ENCODE data around the gene CPA5.

Gene CPA5

DNA sequence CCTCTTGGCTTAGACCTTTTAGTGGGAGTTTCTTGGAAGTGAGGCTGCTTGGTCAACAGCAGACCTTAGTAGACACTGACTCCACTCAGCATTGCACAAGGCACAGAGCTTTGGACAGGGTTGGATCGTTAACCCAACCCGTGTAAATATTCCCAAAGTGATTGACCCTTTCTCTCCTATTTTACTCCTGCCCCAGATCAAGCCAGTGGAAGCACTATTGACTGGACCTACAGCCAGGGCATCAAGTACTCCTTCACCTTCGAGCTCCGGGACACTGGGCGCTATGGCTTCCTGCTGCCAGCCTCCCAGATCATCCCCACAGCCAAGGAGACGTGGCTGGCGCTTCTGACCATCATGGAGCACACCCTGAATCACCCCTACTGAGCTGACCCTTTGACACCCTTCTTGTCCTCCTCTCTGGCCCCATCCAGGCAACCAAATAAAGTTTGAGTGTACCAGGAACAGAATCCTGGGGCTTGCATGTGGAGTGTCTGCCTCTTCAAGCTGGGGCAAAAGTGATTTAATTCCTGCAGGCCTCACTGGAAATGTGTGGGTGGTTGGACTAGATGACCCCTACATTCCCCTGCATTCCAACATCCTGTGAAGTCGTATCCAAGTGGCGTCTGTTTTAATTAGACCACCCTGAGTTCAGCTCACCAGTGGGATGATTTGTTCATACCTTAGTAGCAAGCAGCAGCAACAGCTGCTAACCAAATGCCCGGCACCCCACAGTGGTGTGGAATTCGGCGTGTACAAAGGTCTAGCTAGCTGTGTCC lies 43.2 kb downstream of the CPA5 start:
- Histone ChIP-seq H3K9ac (ENCODE audit: low read length) (no peak overlapping the region), H3K4me2 (ENCODE audit: low read length) (no peak overlapping the region), H3K4me3 (ENCODE audit: low read length) (no peak overlapping the region), H3K4me1 (ENCODE audit: low read length) (no peaks in the 10 kb centered on the region), H2AFZ (ENCODE audit: low read depth, low read length) (no peak overlapping the region), H3K27me3 (ENCODE audit: low read depth, low read length) (no peaks in the 10 kb centered on the region), H3K79me2 (ENCODE audit: low read length) (no peaks in the 10 kb centered on the region), H3K36me3 (replicated peaks; ENCODE audit: low read depth, low read length) (no peaks in the 10 kb centered on the region), H3K27ac (ENCODE audit: low read length) (no peak overlapping the region), H3K9me3 (ENCODE audit: insufficient read depth, low read length) (no peaks in the 10 kb centered on the region), H4K20me1 (ENCODE audit: insufficient read depth, low read length) (no peaks in the 10 kb centered on the region)
- no peak for TF ChIP-seq EZH2phosphoT487 (IDR thresholded peaks at IDR 0.05; ENCODE audit: low read depth)
- TF ChIP-seq, protein P1, sequence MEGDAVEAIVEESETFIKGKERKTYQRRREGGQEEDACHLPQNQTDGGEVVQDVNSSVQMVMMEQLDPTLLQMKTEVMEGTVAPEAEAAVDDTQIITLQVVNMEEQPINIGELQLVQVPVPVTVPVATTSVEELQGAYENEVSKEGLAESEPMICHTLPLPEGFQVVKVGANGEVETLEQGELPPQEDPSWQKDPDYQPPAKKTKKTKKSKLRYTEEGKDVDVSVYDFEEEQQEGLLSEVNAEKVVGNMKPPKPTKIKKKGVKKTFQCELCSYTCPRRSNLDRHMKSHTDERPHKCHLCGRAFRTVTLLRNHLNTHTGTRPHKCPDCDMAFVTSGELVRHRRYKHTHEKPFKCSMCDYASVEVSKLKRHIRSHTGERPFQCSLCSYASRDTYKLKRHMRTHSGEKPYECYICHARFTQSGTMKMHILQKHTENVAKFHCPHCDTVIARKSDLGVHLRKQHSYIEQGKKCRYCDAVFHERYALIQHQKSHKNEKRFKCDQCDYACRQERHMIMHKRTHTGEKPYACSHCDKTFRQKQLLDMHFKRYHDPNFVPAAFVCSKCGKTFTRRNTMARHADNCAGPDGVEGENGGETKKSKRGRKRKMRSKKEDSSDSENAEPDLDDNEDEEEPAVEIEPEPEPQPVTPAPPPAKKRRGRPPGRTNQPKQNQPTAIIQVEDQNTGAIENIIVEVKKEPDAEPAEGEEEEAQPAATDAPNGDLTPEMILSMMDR (IDR thresholded peaks at IDR 0.05; ENCODE audit: low read depth, low read length), result no peak

DNA sequence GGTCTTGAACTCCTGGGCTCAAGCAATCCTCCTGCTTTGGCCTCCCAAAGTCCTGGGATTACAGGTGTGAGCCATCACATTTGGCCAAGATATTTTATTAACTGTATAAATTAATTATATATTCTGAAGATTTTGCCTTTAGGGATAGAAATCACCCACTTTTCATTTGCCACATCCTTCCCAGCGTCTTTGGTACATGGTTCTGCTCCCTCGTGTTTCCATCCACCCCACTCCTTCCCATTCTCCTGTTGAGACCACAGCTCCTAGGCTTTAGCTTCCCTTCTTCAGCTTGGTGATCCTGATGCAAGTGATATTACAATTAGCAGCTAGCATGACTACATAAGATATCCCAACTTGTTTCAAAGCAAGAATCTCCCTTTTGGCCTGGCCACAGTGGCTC lies 44.1 kb downstream of the CPA5 start:
- H3K9ac ChIP-seq (ENCODE audit: low read length), result no peak overlapping the region
- H3K4me2 ChIP-seq (ENCODE audit: low read length), result no peak overlapping the region
- H3K79me2 ChIP-seq (ENCODE audit: low read length), result no peaks in the 10 kb centered on the region
- H3K27me3 ChIP-seq (ENCODE audit: low read depth, low read length), result no peaks in the 10 kb centered on the region
- no peaks in the 10 kb centered on the region for H3K36me3 ChIP-seq (replicated peaks; ENCODE audit: low read depth, low read length)
- H2AFZ ChIP-seq (ENCODE audit: low read depth, low read length), result no peak overlapping the region
- no peaks in the 10 kb centered on the region for H3K4me1 ChIP-seq (ENCODE audit: low read length)
- no peak overlapping the region for H3K4me3 ChIP-seq (ENCODE audit: low read length)
- H4K20me1 ChIP-seq (ENCODE audit: insufficient read depth, low read length), result no peaks in the 10 kb centered on the region
- H3K27ac ChIP-seq (ENCODE audit: low read length), result no peak overlapping the region
- H3K9me3 ChIP-seq (ENCODE audit: insufficient read depth, low read length), result no peaks in the 10 kb centered on the region
- TF ChIP-seq, protein P1 (IDR thresholded peaks at IDR 0.05; ENCODE audit: low read depth, low read length), result no peak

DNA sequence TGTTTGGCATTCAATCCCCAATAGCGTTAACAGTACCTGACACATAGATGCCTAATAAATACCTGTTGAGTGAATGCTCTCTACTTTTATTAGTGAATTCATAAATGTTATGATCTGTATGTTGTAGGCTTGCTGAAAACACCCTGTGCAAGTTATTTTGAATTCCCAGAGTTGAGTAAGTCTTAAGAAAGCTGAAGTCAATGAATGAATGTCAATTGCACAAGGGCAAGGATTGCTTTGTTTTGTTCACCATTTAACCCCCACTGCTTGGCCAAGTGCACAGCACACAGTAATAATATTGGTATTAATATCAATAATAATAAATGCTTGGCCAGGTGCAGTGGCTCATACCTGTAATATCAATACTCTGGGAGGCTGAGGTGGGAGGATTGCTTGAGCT lies 45.9 kb downstream of the CPA5 start:
- H4K20me1 ChIP-seq (ENCODE audit: insufficient read depth, low read length), result no peaks in the 10 kb centered on the region
- no peaks in the 10 kb centered on the region for H3K9me3 ChIP-seq (ENCODE audit: insufficient read depth, low read length)
- no peak overlapping the region for H2AFZ ChIP-seq (ENCODE audit: low read depth, low read length)
- H3K36me3 ChIP-seq (replicated peaks; ENCODE audit: low read depth, low read length), result no peaks in the 10 kb centered on the region
- TF ChIP-seq, protein P1 (IDR thresholded peaks at IDR 0.05; ENCODE audit: low read depth, low read length), result no peak
- TF ChIP-seq EZH2phosphoT487 (IDR thresholded peaks at IDR 0.05; ENCODE audit: low read depth), result no peak
- no peak overlapping the region for H3K4me3 ChIP-seq (ENCODE audit: low read length)
- no peak overlapping the region for H3K9ac ChIP-seq (ENCODE audit: low read length)
- H3K79me2 ChIP-seq (ENCODE audit: low read length), result no peaks in the 10 kb centered on the region
- H3K4me1 ChIP-seq (ENCODE audit: low read length), result no peaks in the 10 kb centered on the region
- H3K27me3 ChIP-seq (ENCODE audit: low read depth, low read length), result no peaks in the 10 kb centered on the region
- no peak overlapping the region for H3K4me2 ChIP-seq (ENCODE audit: low read length)
- no peak overlapping the region for H3K27ac ChIP-seq (ENCODE audit: low read length)

DNA sequence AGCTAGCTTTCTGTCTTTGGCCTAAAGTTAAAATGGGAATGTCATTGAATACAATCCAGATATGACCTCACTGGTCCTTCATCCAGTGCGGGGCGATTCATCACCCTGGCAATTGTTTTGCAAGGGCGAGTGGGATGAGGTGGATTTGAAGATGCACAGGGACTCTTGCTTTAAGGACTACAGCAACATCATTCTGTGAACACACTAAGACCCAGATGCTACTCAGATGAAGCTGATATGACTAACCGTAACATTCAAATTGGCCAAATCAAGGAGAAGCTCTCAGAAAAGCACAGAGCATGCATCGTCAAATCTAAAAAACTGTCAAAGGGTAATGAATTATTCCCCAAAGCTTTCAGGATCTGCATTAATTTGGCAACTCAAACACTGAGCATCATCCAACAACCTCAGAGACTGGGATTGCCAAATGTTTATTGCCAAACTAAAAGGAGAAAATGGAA lies 48.5 kb downstream of the CPA5 start:
- TF ChIP-seq, protein P1 (IDR thresholded peaks at IDR 0.05; ENCODE audit: low read depth, low read length), result no peak
- no peak for TF ChIP-seq EZH2phosphoT487 (IDR thresholded peaks at IDR 0.05; ENCODE audit: low read depth)
- no peak overlapping the region for H3K4me3 ChIP-seq (ENCODE audit: low read length)
- H4K20me1 ChIP-seq (ENCODE audit: insufficient read depth, low read length), result no peaks in the 10 kb centered on the region
- no peak overlapping the region for H3K9ac ChIP-seq (ENCODE audit: low read length)
- H3K27ac ChIP-seq (ENCODE audit: low read length), result no peak overlapping the region
- H3K27me3 ChIP-seq (ENCODE audit: low read depth, low read length), result no peaks in the 10 kb centered on the region
- H3K4me1 ChIP-seq (ENCODE audit: low read length), result peaks cover 1% of the 10 kb centered on the region
- H3K9me3 ChIP-seq (ENCODE audit: insufficient read depth, low read length), result no peaks in the 10 kb centered on the region
- no peaks in the 10 kb centered on the region for H3K36me3 ChIP-seq (replicated peaks; ENCODE audit: low read depth, low read length)
- no peak overlapping the region for H3K4me2 ChIP-seq (ENCODE audit: low read length)
- no peak overlapping the region for H2AFZ ChIP-seq (ENCODE audit: low read depth, low read length)
- H3K79me2 ChIP-seq (ENCODE audit: low read length), result no peaks in the 10 kb centered on the region
